ENCODE data around the gene MDC1.

- TF ChIP-seq CTCF (IDR thresholded peaks at IDR 0.05) (no peak), POLR2A (IDR thresholded peaks at IDR 0.05) (peak; percentile 47)
Measured at GRCh38 chr6:30743099-30744053, 26.3 kb upstream of the MDC1 start.
